Tibial nerve (tissue), 4 donors: ENCODE data around the gene THBS3.

ENCODE experiments used
- EP300 ChIP-seq, 2 donors: sonication (generic); formaldehyde crosslinking; IDR thresholded peaks; one replicate each; pipeline ENCODE4 v1.6.1; 2017; ENCODE audit warnings: antibody characterized with exemption in 2 of 2, mild to moderate bottlenecking in 1 of 2
- POLR2A ChIP-seq, 2 donors: fragments of 450-650 bp; IDR thresholded peaks; one replicate each; pipeline ENCODE4 v1.6.1; 2017; ENCODE audit warnings: antibody characterized with exemption in 2 of 2, mild to moderate bottlenecking in 2 of 2, moderate library complexity in 2 of 2
- TF ChIP-seq, protein P1 (sequence below), 5 experiments: fragments of 200-600 bp in 3 of 5; fragments of 450-650 bp in 2 of 5; sonication (generic) in 3 of 5; IDR thresholded peaks; one replicate each; pipeline ENCODE4 v1.5.1; 2016 to 2019; ENCODE audit warnings: antibody characterized with exemption in 5 of 5, mild to moderate bottlenecking in 3 of 5, moderate library complexity in 2 of 5

DNA sequence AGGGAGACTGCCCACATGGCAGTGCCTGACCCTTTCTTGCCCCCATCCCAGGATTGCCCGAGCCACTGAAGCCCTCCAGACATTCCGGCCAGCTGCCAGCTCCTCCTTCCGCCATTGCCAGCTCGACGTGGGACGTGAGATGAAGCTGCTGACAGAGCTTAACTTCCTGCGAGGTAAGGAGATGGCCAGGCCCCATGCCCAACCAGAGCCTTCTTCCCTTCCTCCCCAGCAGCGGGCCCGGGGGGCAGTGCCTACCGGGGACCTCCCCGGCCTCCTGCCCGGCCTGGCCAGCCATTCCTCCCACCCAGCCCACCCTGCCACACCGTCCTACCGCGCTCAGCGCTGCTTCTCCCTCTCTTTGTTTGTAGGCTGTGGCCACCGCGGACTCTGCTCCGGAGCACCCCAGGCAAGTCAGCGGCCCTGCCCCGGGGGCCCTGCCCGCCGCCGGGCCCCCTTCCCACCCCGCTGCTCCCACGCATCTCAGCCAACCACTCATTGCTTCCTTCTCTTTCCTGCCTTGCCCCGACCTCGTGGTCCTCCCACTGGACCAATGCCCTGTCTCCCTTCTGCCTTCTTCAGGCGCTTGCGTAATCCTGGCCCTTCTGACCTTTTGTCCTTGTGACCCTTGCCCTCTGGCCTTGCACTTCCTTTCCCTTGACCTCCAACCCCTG is 29.1 kb downstream of the THBS3 start:
- TF ChIP-seq, protein P1, sequence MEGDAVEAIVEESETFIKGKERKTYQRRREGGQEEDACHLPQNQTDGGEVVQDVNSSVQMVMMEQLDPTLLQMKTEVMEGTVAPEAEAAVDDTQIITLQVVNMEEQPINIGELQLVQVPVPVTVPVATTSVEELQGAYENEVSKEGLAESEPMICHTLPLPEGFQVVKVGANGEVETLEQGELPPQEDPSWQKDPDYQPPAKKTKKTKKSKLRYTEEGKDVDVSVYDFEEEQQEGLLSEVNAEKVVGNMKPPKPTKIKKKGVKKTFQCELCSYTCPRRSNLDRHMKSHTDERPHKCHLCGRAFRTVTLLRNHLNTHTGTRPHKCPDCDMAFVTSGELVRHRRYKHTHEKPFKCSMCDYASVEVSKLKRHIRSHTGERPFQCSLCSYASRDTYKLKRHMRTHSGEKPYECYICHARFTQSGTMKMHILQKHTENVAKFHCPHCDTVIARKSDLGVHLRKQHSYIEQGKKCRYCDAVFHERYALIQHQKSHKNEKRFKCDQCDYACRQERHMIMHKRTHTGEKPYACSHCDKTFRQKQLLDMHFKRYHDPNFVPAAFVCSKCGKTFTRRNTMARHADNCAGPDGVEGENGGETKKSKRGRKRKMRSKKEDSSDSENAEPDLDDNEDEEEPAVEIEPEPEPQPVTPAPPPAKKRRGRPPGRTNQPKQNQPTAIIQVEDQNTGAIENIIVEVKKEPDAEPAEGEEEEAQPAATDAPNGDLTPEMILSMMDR (IDR thresholded peaks at IDR 0.05), result no peak
- no peak for TF ChIP-seq POLR2A (IDR thresholded peaks at IDR 0.05)
- peak in 1 of 2 donors; percentile 69 for TF ChIP-seq EP300 (IDR thresholded peaks at IDR 0.05)
